GM13977 (cell line): ENCODE measurements around the gene BARX2.
A peak's percentile ranks its signal among the peaks of the same experiment; 100 is the strongest.

Source experiments
- DNase-seq: peaks from one replicate; pipeline ENCODE4 v3.0.0; 2012; ENCODE audit warnings: low spot score
- CTCF ChIP-seq: IDR thresholded peaks from 2 replicates; pipeline ENCODE4 v1.5.1; 2012; ENCODE audit warnings: mild to moderate bottlenecking, control low read depth; ENCODE audit not compliant: insufficient read depth; ENCODE audit errors: extremely low read depth, missing control alignments
- in situ Hi-C: fragments of 300-500 bp; cut with MboI; formaldehyde crosslinking; loops from one replicate; pipeline ENCODE4 v1.12.0; 2022; ENCODE audit warnings: low sequenced_read_pairs, low pct_unique_long_range_greater_than_20kb, mixed read lengths, inconsistent platforms; ENCODE audit not compliant: unreplicated experiment

BARX2 gene

GRCh38 chr11:129366737-129367597 is 8.7 kb upstream of the BARX2 start:
- DNase-seq = no peak
- in situ Hi-C loops = loop anchor here (25.0 kb wide), 1 partner anchor 370 kb away; no protein-coding TSS in a partner anchor
- no peak for TF ChIP-seq CTCF

GRCh38 chr11:129368889-129369672 is 6.6 kb upstream of the BARX2 start:
- in situ Hi-C loops = loop anchor here (25.0 kb wide), 1 partner anchor 368 kb away; no protein-coding TSS in a partner anchor
- no peak for DNase-seq
- TF ChIP-seq CTCF = no peak

- DNase-seq = no peak
- in situ Hi-C loops = loop anchor here (25.0 kb wide), 1 partner anchor 367 kb away; no protein-coding TSS in a partner anchor
- no peak for TF ChIP-seq CTCF
Observed at GRCh38 chr11:129370715-129371114, 4.9 kb upstream of the BARX2 start.

GRCh38 chr11:129372609-129373488 is 2.8 kb upstream of the BARX2 start:
- in situ Hi-C loops = loop anchor here (25.0 kb wide), 1 partner anchor 364 kb away; no protein-coding TSS in a partner anchor
- peak; percentile 25 for DNase-seq

GRCh38 chr11:129373489-129373953 is 2.1 kb upstream of the BARX2 start:
- peak; percentile 31 for DNase-seq
- in situ Hi-C loops = loop anchor here (25.0 kb wide), 1 partner anchor 364 kb away; no protein-coding TSS in a partner anchor
- no peak for TF ChIP-seq CTCF

More at GRCh38 chr11:129372609-129373488, 2.8 kb upstream of the BARX2 start:
- TF ChIP-seq CTCF = no peak
